WERI-Rb-1 (cell line): ENCODE results near the gene TNIP3.

Source experiments
- DNase-seq: peaks from one replicate; pipeline ENCODE4 v3.0.0-alpha.2; 2020
- H3K27ac ChIP-seq: fragments of 250-450 bp; sonication (Bioruptor Pico); 2 replicates; pipeline ENCODE4 v1.5.1; 2020; ENCODE audit warnings: mild to moderate bottlenecking, moderate library complexity
- H3K27me3 ChIP-seq: fragments of 250-450 bp; sonication (Bioruptor Pico); 2 replicates; pipeline ENCODE4 v1.5.1; 2021; ENCODE audit warnings: mild to moderate bottlenecking, low read depth, moderate library complexity; ENCODE audit not compliant: insufficient read depth, severe bottlenecking
- H3K36me3 ChIP-seq: fragments of 250-450 bp; sonication (Bioruptor Pico); 2 replicates; pipeline ENCODE4 v1.5.1; 2020; ENCODE audit warnings: mild to moderate bottlenecking, moderate library complexity
- H3K4me3 ChIP-seq: 2 replicates; pipeline ENCODE4 v1.5.1; 2011; ENCODE audit warnings: low read depth, mild to moderate bottlenecking, control low read depth, low read length
- H3K9me3 ChIP-seq: fragments of 250-450 bp; sonication (Bioruptor Pico); 2 replicates; pipeline ENCODE4 v1.5.1; 2021; ENCODE audit warnings: mild to moderate bottlenecking, moderate library complexity; ENCODE audit not compliant: severe bottlenecking
- CTCF ChIP-seq: IDR thresholded peaks from 2 replicates; pipeline ENCODE4 v1.5.1; 2011; ENCODE audit warnings: low read depth, mild to moderate bottlenecking, control low read depth, inconsistent platforms, low read length

TNIP3 gene

GRCh38 chr4:121146530-121146929, 17.6 kb downstream of the TNIP3 start:
- no peaks in the 10 kb centered on the region for H3K9me3 ChIP-seq
- no peak for DNase-seq
- TF ChIP-seq CTCF = no peak
- no peaks in the 10 kb centered on the region for H3K27me3 ChIP-seq
- no peaks in the 10 kb centered on the region for H3K36me3 ChIP-seq
- no peak overlapping the region for H3K27ac ChIP-seq
- H3K4me3 ChIP-seq = no peak overlapping the region

- Histone ChIP-seq H3K4me3 (no peak overlapping the region), H3K27ac (no peak overlapping the region), H3K36me3 (no peaks in the 10 kb centered on the region), H3K9me3 (no peaks in the 10 kb centered on the region), H3K27me3 (no peaks in the 10 kb centered on the region)
- TF ChIP-seq CTCF = no peak
- DNase-seq = no peak
These were observed 18.7 kb downstream of the TNIP3 start for GRCh38 chr4:121145430-121145829.

- Histone ChIP-seq H3K27ac (no peak overlapping the region), H3K36me3 (no peaks in the 10 kb centered on the region), H3K27me3 (no peaks in the 10 kb centered on the region), H3K4me3 (no peak overlapping the region), H3K9me3 (no peaks in the 10 kb centered on the region)
- TF ChIP-seq CTCF = no peak
- no peak for DNase-seq
These were observed 20.1 kb downstream of the TNIP3 start for GRCh38 chr4:121144021-121144420.

- TF ChIP-seq CTCF = no peak
- Histone ChIP-seq H3K27ac (no peak overlapping the region), H3K9me3 (no peaks in the 10 kb centered on the region), H3K27me3 (no peaks in the 10 kb centered on the region), H3K4me3 (no peak overlapping the region), H3K36me3 (no peaks in the 10 kb centered on the region)
- no peak for DNase-seq
These were observed 21.0 kb downstream of the TNIP3 start for GRCh38 chr4:121143131-121143530.

GRCh38 chr4:121140716-121141460, 23.2 kb downstream of the TNIP3 start:
- no peak for TF ChIP-seq CTCF
- no peak for DNase-seq
- no peaks in the 10 kb centered on the region for H3K27me3 ChIP-seq
- no peak overlapping the region for H3K4me3 ChIP-seq
- no peaks in the 10 kb centered on the region for H3K9me3 ChIP-seq
- no peak overlapping the region for H3K27ac ChIP-seq
- no peaks in the 10 kb centered on the region for H3K36me3 ChIP-seq

GRCh38 chr4:121139533-121140222, 24.4 kb downstream of the TNIP3 start:
- Histone ChIP-seq H3K9me3 (no peaks in the 10 kb centered on the region), H3K36me3 (no peaks in the 10 kb centered on the region), H3K27ac (no peak overlapping the region), H3K4me3 (no peak overlapping the region), H3K27me3 (no peaks in the 10 kb centered on the region)
- TF ChIP-seq CTCF = no peak
- DNase-seq = no peak
